GM19468 (cell line): ENCODE measurements around the gene FMN1.

Source experiments
- ATAC-seq: cut with Tn5 transposase; IDR thresholded peaks from one replicate; pipeline ENCODE4 v1.9.1; 2021; ENCODE audit warnings: mild to moderate bottlenecking, moderate library complexity, moderate number of reproducible peaks; ENCODE audit not compliant: unreplicated experiment; ENCODE audit errors: extremely low read depth

Gene FMN1

DNA sequence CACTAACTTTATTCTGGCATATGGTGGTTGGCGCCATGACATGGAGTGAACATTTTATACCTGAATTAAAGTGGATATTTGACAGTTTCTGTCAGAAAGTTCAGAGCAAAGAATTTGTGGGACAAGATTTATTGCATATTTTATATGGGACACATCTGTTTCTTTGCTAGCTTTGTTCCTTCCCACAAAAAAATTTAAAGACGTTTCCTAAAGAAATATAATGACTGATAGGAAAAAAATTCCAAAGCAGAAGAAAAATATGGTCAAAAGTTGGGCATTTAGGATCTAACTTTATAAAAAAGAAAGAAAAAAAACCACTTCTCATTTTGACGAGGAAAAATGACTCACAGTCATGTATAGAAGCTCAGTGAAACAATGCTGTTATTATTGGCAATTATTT, 375.1 kb downstream of the FMN1 start:
- ATAC-seq = no peak

- ATAC-seq = no peak
Observed at GRCh38 chr15:32818758-32819447, 375.6 kb downstream of the FMN1 start.

GRCh38 chr15:32817577-32817976, 376.9 kb downstream of the FMN1 start:
- no peak for ATAC-seq

DNA sequence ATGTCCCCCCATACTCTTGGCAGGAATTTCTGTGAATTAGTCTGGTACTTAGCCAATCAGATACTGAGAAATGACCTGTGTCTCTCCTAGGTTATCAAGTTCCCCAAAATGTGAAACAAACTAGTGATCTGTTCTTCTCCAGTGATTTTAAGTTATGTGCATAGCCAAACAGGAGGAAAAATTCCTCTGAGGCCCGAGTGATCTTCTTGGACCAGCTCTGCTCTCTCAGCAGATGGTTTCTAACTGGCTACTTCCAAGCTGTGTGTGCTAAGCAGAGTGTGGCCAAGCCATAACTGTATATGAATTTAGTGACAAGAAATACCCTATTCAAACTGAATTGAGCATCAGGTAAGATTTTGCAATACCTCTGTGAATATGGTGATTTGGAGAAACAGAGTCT, 387.2 kb downstream of the FMN1 start:
- ATAC-seq = no peak

DNA sequence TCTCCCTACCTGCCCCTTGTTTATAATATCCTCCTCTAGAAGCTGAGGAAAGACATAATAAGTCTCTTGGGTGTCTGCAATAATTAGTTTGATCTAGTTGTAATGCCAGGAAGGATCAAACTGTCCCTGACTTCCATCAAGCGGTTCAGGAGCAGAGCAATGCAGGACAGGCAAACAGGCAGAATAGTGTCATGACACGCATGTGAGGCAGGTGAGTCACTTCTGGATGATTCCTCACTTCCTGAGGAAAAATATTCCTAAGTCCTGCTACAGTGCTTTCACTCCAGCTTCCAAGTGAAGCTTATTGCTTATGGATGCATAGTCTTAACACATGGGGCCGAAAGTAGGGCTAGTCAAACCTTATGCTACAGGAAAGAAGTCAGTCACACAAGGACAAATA, 390.9 kb downstream of the FMN1 start:
- no peak for ATAC-seq

DNA sequence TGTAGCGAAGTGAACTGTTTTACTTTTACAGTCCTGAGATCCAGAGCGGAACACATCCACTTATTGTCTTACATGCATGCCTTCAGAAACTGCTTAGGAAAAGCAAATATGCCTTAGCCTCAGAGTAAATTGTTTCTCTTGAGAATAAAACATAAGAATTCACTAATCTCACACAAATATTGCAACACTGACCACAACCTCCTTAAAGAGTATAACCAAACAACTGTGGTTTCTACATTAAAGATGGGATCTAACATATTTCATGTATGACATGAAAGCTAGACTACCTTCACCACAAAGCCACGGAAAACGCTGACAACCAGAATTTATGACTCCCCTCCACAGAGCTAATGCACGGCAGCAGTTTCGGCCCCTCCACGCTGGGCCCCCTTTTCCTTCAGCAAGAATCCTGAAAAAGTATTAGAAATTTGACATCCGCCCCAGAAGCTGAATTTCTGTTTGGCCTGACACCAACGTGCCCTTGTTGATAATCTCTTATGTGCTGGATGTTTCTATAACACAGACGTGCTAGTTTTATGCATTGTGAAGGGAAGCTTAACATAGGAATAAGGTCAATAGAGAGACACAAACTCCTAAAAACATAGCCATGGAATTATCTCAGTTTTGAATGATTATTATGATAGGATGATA, 392.1 kb downstream of the FMN1 start:
- no peak for ATAC-seq

DNA sequence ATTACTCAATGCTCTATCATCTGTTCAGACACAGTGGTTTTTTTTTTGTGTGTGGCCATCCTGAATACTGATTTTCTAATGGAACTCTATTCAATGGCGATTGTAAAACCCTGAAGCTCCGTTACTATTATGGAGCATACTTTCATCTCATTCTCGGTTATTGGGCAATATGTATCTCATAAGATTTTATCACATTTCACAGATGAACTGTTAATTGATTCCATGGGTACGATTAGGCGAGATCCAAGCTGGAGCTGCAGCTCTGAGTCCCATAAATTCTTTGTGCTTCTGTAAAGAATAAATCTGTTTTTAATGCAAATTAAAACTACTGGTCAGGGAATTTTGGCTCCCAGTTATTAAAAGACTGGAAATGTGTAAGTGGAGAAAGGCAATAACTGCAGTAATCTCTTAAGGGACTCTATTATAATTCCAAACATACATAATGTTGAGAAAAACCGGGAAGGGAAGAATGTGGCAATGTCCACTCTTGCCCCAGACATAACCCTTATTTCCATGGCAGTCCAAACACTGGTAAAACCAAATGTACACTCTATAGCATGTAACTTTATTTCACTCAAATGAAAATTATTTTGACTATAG, 394.5 kb downstream of the FMN1 start:
- no peak for ATAC-seq

GRCh38 chr15:32796856-32797255, 397.7 kb downstream of the FMN1 start:
- ATAC-seq = no peak

DNA sequence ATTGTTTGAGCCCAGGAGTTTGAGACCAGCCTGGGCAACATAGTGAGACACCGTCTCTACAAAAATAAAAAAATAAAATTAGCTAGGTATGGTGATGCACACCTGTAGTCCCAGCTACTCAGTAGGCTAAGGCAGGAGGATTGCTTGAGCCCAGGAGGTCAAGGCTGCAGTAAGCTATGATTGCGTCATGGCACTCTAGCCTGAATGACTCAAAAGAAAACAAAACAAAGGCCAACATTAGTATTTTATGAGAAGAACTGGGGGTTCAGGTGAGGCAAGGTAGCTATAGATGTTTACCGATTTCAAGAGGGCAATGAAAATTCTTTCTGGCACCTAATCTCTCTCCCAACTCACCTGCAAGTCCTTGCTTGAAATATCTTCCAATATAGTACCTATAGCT, 399.5 kb downstream of the FMN1 start:
- ATAC-seq = no peak

GRCh38 chr15:32792436-32792835, 402.1 kb downstream of the FMN1 start:
- no peak for ATAC-seq

DNA sequence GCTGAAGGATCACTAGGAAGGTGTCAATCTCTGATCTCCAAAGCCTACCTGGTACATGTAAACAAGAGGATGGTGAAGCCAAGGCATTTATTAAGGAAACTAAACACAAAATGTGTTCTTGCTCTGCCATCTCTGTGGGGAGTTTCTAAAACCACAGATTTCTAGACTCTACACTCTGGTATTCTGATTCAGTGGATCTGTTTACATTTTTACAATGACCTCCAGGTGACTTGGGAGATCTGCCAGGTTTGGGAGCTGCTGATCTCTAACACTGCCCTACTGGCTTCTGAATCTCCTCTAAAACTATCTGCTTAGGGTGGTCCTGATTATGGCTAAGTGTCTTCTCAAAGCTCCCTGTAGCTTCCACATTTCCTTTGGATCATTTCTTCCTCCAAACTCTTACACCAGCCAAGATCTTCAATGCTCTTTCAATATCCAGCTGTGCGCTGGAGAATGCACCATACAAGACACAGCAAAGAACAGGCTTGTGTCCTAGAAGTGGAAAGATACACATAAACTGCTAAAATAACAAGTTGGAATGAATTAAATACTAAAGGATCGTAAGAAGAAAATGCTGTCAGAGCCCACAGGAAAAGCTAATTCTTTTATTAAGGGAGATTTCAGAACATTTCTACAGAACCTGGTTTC, 404.0 kb downstream of the FMN1 start:
- ATAC-seq = no peak

DNA sequence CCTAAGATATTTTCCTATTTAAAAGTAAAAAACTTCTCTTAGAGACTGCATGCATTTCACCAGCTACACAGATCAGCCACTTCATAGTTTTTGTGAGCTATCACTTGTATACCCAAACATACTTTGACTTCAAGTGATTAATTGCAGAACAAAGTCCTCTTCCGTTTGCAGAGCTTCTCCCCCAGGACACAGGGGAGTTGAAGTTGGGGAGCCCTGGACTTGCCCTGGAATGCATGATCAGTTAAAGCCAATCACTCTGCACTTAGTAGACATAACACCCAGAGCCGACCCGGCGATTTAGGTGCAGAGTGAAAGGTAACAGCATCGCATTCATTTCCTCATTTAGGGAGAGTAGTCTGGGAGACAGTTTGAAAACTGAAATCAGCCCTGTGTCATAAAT, 406.6 kb downstream of the FMN1 start:
- no peak for ATAC-seq

GRCh38 chr15:32786906-32787305, 407.6 kb downstream of the FMN1 start:
- no peak for ATAC-seq

- no peak for ATAC-seq
Observed at GRCh38 chr15:32784581-32784980, 409.9 kb downstream of the FMN1 start.

- ATAC-seq = no peak
Observed at GRCh38 chr15:32781781-32782180, 412.7 kb downstream of the FMN1 start.

GRCh38 chr15:32778391-32779176, 415.9 kb downstream of the FMN1 start:
- no peak for ATAC-seq

DNA sequence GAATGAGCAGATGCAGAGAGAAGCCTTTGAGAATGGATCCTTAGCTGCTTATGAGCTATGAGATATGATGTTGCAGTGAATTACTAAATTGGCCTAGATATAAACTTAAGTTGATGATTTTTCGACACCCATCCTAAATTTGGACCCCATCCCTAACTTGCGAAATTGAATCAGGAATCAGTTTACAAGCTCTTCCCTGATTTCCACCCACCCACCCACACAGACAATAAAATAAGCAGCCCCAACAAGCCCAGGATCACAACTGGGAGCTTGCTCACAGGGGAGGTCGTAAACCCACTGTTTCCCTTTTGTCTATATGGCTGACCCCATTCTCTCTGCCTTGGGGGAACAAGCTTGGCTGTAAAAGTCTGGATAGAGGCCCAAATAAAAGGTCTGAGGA, 419.4 kb downstream of the FMN1 start:
- ATAC-seq = no peak

DNA sequence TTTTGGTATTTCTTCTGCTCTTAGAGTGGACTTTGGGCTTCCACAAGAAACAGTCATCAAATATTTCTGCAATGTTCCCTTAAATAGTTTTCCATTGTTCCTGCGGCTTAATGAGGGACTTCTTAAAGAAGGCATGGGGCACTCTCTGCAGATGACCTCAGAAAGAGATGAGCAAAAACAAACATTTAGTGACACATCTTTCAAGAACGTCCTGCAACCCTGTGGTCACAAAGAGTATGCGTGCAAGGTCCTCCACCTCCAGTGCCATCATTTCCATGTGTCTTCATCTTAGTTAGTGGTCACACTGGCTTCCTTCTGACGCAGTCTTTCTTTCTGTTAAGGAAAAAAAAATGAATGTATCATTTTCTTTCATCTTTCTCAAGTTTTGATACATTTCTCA, 420.5 kb downstream of the FMN1 start:
- no peak for ATAC-seq

DNA sequence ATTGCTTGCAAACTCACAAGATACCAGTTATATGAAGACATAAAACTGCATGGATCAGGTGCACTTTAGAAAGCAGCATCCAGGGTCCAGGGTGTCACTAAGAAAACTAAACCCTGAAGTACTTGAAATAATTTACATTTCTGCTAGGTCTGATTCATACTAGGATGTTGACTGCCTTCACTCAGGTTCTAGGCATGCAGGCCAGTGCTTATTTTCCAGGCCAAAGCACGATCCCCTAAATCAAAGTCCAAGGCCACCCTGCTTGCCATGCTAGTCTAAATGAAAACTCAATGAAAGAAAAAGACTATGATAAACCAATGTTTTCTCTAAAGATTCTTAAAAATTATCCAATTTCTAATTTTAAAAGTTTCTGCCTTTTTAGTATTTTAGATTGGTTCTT, 427.3 kb downstream of the FMN1 start:
- no peak for ATAC-seq

- ATAC-seq = no peak
Observed at GRCh38 chr15:32766101-32766500, 428.4 kb downstream of the FMN1 start.

GRCh38 chr15:32765236-32765635, 429.3 kb downstream of the FMN1 start:
- ATAC-seq = no peak
